Measurements from ENCODE around the gene CEP164.
"Not testable (repeated sequence)": the region's sequence is repeated elsewhere in the genome, so short reads cannot be mapped to it uniquely, and the experiment has no call there.

CEP164 gene

DNA sequence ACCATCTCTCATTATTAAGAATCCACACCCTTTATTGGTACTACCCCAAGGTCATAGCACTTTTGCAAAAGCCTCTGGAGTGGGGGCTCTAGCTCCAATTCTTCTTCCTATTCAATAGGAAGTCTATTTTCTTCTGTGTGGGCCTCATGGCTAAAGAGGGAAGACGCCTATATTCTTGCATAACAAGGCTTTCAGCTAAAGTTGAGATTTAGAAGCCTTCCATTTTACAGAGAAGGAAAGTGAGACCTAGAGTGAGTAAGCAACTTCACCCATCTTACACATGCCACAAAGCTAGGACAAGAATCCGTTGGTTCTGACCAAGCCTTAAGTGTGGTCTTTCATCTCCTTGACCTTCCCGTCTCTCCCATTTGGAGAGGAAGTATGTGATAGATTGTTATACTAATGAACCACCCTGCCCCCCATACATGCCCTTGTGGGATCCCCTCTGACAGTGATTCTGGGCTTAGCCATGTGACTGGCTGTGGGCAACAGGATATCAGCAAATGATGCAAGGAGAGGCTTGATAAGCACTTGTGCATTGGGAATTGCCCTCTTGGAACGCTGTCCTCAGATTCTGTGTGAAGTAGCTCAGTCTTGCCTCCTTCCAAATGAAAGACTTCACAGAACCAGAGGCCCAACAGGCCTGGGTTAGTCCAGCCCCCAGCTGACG, 23.9 kb upstream of the CEP164 start:
- DNase-seq (ENCODE audit: low read depth in 2 of 3, low spot score in 1 of 3) = no peak

GRCh38 chr11:117305145-117305544, 22.5 kb upstream of the CEP164 start:
- DNase-seq (ENCODE audit: low read depth in 2 of 3, low spot score in 1 of 3) = no peak

DNA sequence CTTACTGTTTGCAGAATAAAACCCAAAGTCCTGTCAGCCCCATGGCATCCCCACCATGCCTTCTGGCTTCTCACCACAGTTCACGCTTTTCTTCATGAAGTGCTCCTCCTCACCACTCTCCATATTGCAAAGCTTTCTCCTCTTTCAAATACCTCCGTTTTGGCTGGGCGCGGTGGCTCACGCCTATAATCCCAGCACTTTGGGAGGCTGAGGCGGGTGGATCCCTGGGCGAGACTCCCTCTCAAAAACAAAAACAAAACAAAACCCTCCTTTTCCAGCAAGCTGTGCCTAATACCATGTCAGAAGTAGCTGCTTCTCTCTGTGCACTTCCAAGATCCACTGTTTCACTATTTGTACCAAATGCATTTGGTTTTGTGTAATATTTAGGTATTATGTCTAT, 18.3 kb upstream of the CEP164 start:
- no peak for DNase-seq (ENCODE audit: low read depth in 2 of 3, low spot score in 1 of 3)

GRCh38 chr11:117313091-117313490, 14.6 kb upstream of the CEP164 start:
- DNase-seq (ENCODE audit: low read depth in 2 of 3, low spot score in 1 of 3) = no peak

DNA sequence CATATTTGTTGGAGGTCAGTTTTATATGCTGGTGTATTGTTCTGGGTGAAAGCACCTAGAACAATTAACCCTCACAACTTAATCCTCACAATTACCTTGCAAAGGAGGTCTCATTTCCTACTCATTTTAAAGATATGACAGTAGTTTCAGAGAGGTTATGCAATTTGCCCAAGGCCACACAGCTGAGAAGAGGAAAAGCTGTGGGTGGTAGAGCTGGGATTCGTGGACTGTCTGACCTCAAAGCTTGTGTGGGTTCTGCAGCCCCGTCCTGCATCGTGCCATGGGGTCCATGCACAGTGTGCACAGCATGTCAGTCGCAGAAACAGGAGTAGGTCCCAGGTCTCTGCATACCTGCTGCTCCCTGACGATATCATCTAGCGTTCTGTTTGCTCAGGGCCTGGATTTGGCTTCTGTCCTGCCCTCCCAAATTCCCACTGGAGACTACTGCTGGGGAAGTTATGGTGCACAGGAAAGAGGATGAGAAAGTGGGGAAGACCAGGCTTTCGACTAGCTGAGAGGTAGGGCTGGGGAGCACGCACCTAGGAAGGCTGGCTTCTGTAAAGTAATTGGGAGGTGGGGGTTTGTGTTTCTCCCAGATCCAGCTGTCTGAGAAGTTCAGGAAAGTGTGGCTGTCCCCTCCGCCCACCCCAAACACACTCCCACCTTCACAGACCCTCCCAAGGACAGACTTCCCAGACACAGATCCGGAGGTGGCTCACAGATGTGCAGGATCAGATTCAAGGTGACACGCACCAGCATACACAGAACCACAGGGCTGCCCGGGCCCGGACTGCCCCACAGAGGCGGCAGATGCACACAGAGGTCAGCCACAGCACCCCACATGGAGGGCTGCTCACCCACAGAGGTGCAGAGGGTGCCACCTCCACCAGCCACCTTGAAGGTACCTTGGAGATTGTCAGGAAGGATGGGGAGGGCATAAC, 13.6 kb upstream of the CEP164 start:
- no peak for DNase-seq (ENCODE audit: low read depth in 2 of 3, low spot score in 1 of 3)

DNA sequence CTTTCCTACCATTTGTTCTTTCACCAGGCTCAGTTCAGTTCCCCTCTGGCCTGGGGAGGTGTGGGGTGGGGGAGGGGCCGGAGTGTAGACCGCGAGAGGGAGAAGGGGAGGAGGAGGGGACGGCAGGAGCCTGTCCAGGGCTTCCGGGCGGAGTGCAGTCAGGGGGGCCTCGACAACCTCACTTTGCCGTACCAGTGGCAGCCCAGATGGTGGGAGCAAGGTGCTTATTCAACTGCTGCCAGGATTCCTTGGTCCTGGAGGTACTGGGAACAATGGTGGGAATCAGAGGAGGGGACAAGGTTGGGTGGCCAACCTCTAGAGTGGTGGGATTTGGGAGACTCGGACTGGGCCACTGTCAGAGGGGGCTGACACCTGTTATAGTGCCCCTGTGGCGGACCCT, 12.8 kb upstream of the CEP164 start:
- no peak for DNase-seq (ENCODE audit: low read depth in 2 of 3, low spot score in 1 of 3)

GRCh38 chr11:117315285-117316196, 12.1 kb upstream of the CEP164 start:
- DNase-seq (ENCODE audit: low read depth in 2 of 3, low spot score in 1 of 3) = no peak

- no peak for DNase-seq (ENCODE audit: low read depth in 2 of 3, low spot score in 1 of 3)
Observed at GRCh38 chr11:117316197-117316961, 11.3 kb upstream of the CEP164 start, which contains the start of gene BACE1. Gene BACE1, minus strand, starts transcription at chr11:117316256. Its CDS starts 461 bp downstream, at chr11:117315795.

DNA sequence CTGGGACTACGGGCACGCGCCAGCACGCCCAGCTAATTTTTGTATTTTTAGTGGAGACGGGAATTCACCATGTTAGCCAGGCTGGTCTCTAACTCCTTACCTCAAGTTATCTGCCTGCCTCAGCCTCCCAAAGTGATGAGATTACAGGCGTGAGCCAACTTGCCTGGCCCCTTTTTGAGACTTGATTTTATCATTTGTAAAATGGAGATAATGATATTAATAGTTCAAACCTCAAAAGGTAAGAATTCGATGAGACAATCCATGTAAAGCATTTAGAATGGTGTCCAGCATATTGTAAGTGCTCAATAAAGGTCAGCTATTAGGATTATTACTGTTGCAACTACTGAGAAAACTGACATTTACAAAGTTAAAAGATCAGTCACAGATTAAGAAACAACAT, 8.9 kb upstream of the CEP164 start:
- DNase-seq (ENCODE audit: low read depth in 2 of 3, low spot score in 1 of 3) = no peak

DNA sequence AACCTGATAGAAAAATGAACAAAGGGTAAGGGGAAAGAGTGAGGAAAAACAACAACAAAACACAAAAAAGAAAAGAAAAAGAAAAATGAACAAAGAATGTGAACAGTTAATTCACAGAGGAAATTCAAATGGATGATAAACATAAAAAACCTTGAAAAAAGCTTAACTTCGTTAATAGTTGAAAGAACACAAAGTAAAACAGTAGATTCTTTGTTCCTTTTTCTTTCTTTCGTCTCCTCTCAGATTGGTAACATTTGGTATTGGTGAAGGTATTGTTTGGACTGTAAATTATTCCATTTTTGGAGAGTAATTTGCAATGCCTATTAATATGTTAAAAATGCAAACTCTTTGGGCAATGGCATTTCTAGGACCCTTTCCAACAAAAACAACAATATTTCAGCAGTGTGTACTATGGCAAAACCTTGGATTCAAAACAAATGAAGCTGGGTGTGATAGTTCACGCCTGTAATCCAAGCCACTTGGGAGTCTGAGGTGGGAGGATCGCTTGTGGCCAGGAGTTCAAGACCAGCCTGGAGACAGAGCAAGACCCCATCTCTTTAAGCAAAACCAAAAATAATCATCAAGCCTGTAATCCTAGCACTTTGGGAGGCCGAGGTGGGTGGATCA, 8.3 kb upstream of the CEP164 start:
- no peak for DNase-seq (ENCODE audit: low read depth in 2 of 3, low spot score in 1 of 3)

DNA sequence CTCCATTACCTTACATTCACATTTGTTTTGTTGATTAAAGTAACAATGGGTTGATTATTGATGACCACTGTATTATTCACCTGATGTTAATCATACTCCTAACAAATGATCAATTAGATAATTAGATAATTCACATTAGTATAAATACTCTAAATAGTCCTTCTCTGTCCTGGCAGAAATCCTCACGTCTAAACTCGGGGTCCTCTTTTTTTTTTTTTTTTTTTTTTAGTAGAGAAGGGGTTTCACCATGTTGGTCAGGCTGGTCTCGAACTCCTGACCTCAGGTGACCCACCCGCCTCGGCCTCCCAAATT, 443 bp upstream of the CEP164 start:
- DNase-seq (ENCODE audit: low read depth in 2 of 3, low spot score in 1 of 3) = not testable (repeated sequence)

DNA sequence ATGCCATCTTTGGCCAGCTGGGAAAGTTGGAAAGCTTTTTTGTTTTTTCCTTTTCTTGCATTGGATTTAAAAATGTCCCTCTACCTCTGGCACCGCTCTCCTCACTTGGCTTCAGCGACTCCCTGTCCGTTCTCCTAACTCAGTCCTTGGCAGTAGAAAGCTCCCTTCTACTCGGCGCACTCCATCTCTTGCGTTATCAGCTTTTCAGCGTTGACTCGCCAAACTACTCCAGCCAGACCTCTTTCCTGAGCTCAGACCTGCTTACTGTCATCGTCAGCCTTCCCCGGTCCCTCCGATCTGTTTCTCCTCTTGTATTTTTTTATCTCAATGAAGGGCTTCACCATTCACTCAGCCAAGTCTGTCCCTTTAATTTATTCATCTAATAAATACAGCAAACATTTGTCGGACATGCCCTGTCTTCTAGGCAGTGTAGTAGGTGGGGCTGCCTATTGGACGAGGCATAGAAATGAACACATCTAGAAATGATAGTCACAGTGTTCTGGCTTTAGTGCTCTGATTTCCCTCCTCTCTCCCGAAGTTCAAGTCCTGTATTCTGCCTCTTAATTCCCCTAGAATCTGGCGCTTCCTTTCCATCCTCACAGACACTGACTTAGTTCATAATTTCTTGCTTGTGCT, 839 bp downstream of the CEP164 start:
- DNase-seq (ENCODE audit: low read depth in 2 of 3, low spot score in 1 of 3) = no peak

- no peak for DNase-seq (ENCODE audit: low read depth in 2 of 3, low spot score in 1 of 3)
Observed at GRCh38 chr11:117332843-117333242, 5.2 kb downstream of the CEP164 start.

DNA sequence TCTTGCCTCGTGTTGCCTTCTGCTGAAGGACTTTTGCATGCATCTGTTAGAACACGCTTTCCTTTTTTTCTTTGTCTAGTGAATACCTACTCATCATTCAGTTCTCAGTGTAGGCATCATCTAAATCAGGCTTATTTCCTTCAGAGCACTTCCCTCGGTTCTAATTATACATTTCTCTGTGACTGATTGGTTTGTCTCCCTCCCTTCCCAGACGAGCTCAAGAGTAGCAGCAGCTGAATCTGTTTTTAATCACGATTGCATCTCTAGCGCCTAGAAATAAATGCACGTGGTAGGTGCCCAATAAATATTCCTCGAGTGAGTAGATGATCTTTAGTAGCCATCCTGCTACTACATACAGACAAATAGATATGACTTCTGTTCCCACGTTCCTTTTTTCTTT, 6.3 kb downstream of the CEP164 start:
- no peak for DNase-seq (ENCODE audit: low read depth in 2 of 3, low spot score in 1 of 3)

- no peak for DNase-seq (ENCODE audit: low read depth in 2 of 3, low spot score in 1 of 3)
Observed at GRCh38 chr11:117334896-117335295, 7.2 kb downstream of the CEP164 start.

GRCh38 chr11:117335399-117335798, 7.7 kb downstream of the CEP164 start:
- no peak for DNase-seq (ENCODE audit: low read depth in 2 of 3, low spot score in 1 of 3)

DNA sequence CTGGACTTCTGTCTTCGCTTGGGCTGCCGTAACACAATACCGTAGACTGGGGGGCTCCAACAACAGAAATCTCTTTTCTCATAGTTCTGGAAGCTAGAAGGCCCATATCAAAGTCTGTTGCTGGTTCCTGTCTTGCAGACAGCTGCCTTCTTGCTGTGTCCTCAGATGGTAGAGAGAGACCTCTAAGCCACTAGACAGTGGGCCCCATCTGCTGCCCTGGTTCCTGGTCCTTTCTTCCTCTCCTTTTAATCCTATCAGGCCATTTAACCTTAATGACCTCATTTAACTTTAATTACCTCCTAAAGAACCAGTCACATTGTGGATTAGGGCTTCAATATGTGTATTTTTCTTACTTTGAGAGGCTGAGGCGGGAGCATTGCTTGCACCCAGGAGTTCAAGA, 9.4 kb downstream of the CEP164 start:
- no peak for DNase-seq (ENCODE audit: low read depth in 2 of 3, low spot score in 1 of 3)

DNA sequence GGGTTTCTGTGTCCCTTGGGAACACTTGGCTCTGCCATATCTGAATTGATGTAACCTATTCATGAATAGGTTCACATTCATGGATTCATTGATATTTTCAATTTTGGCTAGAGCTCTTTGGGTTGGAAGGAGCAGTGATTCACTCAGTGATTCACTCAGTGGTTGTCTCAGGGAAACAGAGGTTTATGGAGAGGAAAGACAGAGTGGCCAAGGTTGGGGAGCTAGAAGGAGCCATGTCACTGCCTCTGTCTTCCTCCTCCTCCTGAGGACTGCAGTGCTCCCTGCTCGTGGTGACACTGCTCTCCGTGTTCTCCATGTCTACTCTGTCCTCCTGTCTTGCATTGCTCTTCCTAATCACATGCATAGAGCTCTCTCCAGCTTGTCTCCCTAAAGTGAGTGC, 17.4 kb downstream of the CEP164 start:
- no peak for DNase-seq (ENCODE audit: low read depth in 2 of 3, low spot score in 1 of 3)

DNA sequence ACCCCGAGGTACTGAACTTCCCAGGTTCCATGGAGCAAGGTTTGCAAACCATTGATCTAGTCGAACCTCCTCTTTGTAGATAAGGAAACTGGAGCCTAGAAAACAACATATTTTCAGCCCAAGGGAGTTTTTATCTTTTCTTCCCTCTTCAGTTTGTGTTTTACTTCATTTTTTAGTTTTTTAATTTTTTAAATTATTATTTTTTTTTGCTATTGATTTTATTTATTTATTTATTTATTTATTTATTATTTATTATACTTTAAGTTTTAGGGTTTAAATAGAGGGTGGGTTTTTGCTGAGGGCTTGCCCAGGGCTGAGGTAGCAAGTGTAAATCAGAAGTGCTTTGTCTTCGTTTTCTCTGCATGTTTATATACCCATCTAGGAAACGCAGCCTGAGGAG, 26.9 kb downstream of the CEP164 start:
- no peak for DNase-seq (ENCODE audit: low read depth in 2 of 3, low spot score in 1 of 3)
